ENCODE results near the gene CHRNB2. TPM values are rescaled to one million over a fixed set of nuclear protein-coding genes. Genes with fewer than 3 reads are reported as not detected.
A peak's percentile ranks its signal among the peaks of the same experiment; 100 is the strongest.

The CHRNB2 gene
- total and polyA plus RNA-seq, 9 of the 15 experiments (the other 6 are each of a cell fraction or from before 2014, with no cell fraction given): 0.01 TPM; not detected in 8

- TF ChIP-seq, protein P1, sequence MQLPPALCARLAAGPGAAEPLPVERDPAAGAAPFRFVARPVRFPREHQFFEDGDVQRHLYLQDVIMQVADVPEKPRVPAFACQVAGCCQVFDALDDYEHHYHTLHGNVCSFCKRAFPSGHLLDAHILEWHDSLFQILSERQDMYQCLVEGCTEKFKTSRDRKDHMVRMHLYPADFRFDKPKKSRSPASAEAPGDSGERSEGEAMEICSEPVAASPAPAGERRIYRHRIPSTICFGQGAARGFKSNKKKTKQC (CRISPR knock-in tag; IDR thresholded peaks at IDR 0.05): peak; percentile 97
- TF ChIP-seq, protein P2, sequence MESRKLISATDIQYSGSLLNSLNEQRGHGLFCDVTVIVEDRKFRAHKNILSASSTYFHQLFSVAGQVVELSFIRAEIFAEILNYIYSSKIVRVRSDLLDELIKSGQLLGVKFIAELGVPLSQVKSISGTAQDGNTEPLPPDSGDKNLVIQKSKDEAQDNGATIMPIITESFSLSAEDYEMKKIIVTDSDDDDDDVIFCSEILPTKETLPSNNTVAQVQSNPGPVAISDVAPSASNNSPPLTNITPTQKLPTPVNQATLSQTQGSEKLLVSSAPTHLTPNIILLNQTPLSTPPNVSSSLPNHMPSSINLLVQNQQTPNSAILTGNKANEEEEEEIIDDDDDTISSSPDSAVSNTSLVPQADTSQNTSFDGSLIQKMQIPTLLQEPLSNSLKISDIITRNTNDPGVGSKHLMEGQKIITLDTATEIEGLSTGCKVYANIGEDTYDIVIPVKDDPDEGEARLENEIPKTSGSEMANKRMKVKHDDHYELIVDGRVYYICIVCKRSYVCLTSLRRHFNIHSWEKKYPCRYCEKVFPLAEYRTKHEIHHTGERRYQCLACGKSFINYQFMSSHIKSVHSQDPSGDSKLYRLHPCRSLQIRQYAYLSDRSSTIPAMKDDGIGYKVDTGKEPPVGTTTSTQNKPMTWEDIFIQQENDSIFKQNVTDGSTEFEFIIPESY (CRISPR knock-in tag; IDR thresholded peaks at IDR 0.05): peak; percentile 71
- TF ChIP-seq ZFX (CRISPR knock-in tag; IDR thresholded peaks at IDR 0.05) (peak; percentile 32; the same call in 1 of the 2 replicates), NFYB (IDR thresholded peaks at IDR 0.05; ENCODE audit: extremely low read depth, insufficient read length) (no peak), TCFL5 (CRISPR knock-in tag; conservative IDR thresholded peaks at IDR 0.05) (no peak), PHTF2 (CRISPR knock-in tag; IDR thresholded peaks at IDR 0.05) (no peak), HIVEP1 (CRISPR knock-in tag; IDR thresholded peaks at IDR 0.05) (no peak), ERF (CRISPR knock-in tag; IDR thresholded peaks at IDR 0.05) (no peak), WHSC1 (IDR thresholded peaks at IDR 0.05; ENCODE audit: low read length) (no peak), ZNF324 (CRISPR knock-in tag; IDR thresholded peaks at IDR 0.05) (no peak), SRSF9 (IDR thresholded peaks at IDR 0.05; ENCODE audit: borderline replicate concordance, low read depth, low read length) (no peak), MYC (IDR thresholded peaks at IDR 0.05; ENCODE audit: low read depth, low read length) (0 out of 2 replicates have a peak, but pooled peaks have one; percentile 28), MYC (CRISPR knock-in tag; IDR thresholded peaks at IDR 0.05; ENCODE audit: borderline replicate concordance, low read depth) (no peak), TAF9B (IDR thresholded peaks at IDR 0.05; ENCODE audit: partially characterized antibody) (no peak), CAMTA2 (CRISPR knock-in tag; conservative IDR thresholded peaks at IDR 0.05) (no peak)
- TF ChIP-seq, protein P3, sequence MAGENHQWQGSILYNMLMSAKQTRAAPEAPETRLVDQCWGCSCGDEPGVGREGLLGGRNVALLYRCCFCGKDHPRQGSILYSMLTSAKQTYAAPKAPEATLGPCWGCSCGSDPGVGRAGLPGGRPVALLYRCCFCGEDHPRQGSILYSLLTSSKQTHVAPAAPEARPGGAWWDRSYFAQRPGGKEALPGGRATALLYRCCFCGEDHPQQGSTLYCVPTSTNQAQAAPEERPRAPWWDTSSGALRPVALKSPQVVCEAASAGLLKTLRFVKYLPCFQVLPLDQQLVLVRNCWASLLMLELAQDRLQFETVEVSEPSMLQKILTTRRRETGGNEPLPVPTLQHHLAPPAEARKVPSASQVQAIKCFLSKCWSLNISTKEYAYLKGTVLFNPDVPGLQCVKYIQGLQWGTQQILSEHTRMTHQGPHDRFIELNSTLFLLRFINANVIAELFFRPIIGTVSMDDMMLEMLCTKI (IDR thresholded peaks at IDR 0.05; ENCODE audit: partially characterized antibody): no peak
- TF ChIP-seq, protein P4, sequence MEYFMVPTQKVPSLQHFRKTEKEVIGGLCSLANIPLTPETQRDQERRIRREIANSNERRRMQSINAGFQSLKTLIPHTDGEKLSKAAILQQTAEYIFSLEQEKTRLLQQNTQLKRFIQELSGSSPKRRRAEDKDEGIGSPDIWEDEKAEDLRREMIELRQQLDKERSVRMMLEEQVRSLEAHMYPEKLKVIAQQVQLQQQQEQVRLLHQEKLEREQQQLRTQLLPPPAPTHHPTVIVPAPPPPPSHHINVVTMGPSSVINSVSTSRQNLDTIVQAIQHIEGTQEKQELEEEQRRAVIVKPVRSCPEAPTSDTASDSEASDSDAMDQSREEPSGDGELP (CRISPR knock-in tag; IDR thresholded peaks at IDR 0.05; ENCODE audit: borderline replicate concordance): peak; percentile 85
- TF ChIP-seq, protein P5, sequence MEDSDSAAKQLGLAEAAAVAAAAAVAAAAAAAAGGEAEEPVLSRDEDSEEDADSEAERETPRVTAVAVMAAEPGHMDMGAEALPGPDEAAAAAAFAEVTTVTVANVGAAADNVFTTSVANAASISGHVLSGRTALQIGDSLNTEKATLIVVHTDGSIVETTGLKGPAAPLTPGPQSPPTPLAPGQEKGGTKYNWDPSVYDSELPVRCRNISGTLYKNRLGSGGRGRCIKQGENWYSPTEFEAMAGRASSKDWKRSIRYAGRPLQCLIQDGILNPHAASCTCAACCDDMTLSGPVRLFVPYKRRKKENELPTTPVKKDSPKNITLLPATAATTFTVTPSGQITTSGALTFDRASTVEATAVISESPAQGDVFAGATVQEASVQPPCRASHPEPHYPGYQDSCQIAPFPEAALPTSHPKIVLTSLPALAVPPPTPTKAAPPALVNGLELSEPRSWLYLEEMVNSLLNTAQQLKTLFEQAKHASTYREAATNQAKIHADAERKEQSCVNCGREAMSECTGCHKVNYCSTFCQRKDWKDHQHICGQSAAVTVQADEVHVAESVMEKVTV (CRISPR knock-in tag; IDR thresholded peaks at IDR 0.05): no peak
- TF ChIP-seq, protein P6, sequence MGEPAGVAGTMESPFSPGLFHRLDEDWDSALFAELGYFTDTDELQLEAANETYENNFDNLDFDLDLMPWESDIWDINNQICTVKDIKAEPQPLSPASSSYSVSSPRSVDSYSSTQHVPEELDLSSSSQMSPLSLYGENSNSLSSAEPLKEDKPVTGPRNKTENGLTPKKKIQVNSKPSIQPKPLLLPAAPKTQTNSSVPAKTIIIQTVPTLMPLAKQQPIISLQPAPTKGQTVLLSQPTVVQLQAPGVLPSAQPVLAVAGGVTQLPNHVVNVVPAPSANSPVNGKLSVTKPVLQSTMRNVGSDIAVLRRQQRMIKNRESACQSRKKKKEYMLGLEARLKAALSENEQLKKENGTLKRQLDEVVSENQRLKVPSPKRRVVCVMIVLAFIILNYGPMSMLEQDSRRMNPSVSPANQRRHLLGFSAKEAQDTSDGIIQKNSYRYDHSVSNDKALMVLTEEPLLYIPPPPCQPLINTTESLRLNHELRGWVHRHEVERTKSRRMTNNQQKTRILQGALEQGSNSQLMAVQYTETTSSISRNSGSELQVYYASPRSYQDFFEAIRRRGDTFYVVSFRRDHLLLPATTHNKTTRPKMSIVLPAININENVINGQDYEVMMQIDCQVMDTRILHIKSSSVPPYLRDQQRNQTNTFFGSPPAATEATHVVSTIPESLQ (CRISPR knock-in tag; IDR thresholded peaks at IDR 0.05): peak; percentile 46; the same call in 1 of the 2 replicates
Observed at GRCh38 chr1:154567386-154568156, at the start of gene CHRNB2 (continued).
